ENCODE results near the gene TRABD. TPM values are rescaled to one million over a fixed set of nuclear protein-coding genes. Genes with fewer than 3 reads are reported as not detected.

Gene TRABD
- total and polyA plus RNA-seq, 7 donors = 14.2 to 88.1 (median 21.4) TPM

DNA sequence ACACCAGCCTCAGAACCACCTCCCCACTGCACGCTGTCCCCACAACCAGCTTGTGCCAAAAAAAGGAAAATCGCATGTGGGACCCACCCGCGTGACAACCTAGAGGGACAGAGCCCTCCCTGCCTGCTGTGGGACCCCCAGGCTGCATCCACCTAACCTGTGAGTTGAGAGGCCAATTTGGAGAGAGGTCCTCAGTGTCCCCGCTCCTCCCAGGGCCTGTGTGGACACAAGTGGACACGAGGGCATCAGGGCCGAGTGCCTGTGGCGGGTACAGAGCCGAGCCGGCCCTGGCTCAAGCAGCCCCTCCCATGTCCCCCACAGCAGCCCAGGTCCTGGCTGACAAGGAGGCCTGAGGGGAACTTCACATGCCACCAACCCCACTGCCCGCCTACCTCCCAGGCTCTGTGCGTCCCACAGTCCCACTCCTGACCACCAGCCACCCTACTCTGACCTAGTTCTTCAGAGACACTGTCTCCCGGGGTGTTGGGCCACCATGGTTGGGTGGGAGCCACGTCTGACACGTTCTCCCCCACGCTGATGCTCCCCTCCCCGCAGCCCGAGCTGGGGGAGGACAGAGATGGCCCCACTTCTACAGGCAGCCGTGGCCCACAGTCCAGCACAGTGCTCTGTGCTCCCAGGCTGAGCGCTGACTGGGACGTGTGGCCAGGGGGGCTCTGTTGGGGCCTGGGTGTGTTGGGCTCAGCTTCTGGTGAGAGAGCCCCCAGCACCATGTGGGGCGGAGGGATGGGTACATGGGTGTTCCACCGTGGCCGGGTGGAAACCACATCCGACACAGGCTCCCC is 34.3 kb downstream of the TRABD start:
- H3K27ac ChIP-seq = peak overlapping the region in 2 of 4 donors; percentile 40

DNA sequence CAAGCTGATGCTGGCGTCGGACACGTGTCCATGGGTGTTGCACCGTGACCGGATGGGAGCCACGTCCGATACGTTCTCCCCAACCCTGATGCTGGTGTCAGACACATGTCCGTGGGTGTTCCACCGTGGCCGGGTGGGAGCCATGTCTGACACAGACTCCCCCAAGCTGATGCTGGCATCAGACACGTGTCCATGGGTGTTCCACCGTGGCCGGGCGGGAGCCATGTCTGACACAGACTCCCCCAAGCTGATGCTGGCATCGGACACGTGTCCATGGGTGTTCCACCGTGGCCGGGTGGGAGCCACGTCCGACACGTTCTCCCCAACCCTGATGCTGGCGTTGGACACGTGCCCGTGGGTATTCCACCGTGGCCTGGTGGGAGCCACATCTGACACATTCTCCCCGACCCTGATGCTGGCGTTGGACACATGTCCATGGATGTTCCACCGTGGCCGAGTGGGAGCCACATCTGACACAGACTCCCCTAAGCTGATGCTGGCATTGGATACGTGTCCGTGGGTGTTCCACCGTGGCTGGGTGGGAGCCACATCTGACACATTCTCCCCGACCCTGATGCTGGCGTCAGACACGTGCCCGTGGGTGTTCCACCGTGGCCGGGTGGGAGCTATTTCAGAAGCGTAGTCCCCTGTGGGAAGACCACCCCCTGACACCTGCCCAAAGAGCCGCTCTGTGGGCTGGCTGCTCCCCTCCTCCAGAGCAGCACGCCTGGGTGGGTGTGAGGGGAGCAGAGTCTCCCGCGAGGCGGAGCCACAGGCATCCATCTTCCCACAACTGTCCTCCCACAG is 35.1 kb downstream of the TRABD start:
- peaks cover 67 to 92% (median 84%) of the 10 kb centered on the region in 4 donors for H3K36me3 ChIP-seq
- WGBS, 2 donors = 97% methylated on average over 45 of the region's 45 CpGs

More for the DNA sequence above, 34.3 kb downstream of the TRABD start:
- Histone ChIP-seq H3K4me3 (no peak overlapping the region), H3K27me3 (no peaks in the 10 kb centered on the region), H3K9me3 (no peaks in the 10 kb centered on the region), H3K36me3 (peaks cover 63 to 92% (median 78%) of the 10 kb centered on the region in 4 donors), H3K4me1 (peaks cover 0 to 14% (median 8%) of the 10 kb centered on the region in 4 donors)
- intact Hi-C loops (cut with DNase I) = no loop called here
- no peak for TF ChIP-seq POLR2A (IDR thresholded peaks at IDR 0.05)
- no peak for TF ChIP-seq EP300 (IDR thresholded peaks at IDR 0.05)
- TF ChIP-seq, protein P1, sequence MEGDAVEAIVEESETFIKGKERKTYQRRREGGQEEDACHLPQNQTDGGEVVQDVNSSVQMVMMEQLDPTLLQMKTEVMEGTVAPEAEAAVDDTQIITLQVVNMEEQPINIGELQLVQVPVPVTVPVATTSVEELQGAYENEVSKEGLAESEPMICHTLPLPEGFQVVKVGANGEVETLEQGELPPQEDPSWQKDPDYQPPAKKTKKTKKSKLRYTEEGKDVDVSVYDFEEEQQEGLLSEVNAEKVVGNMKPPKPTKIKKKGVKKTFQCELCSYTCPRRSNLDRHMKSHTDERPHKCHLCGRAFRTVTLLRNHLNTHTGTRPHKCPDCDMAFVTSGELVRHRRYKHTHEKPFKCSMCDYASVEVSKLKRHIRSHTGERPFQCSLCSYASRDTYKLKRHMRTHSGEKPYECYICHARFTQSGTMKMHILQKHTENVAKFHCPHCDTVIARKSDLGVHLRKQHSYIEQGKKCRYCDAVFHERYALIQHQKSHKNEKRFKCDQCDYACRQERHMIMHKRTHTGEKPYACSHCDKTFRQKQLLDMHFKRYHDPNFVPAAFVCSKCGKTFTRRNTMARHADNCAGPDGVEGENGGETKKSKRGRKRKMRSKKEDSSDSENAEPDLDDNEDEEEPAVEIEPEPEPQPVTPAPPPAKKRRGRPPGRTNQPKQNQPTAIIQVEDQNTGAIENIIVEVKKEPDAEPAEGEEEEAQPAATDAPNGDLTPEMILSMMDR (IDR thresholded peaks at IDR 0.05) = no peak
- no peak for TF ChIP-seq POLR2AphosphoS5 (IDR thresholded peaks at IDR 0.05)
- no peak for DNase-seq
- 81 to 91% methylated on average over 25 of the region's 25 CpGs for WGBS, 2 donors

GRCh38 chr22:50221410-50222300 is 35.9 kb downstream of the TRABD start:
- intact Hi-C loops (cut with DNase I) = no loop called here
- 95% methylated on average over 19 of the region's 19 CpGs for WGBS, 2 donors
- H3K36me3 ChIP-seq = peaks cover 62 to 92% (median 84%) of the 10 kb centered on the region in 4 donors
- H3K27ac ChIP-seq = no peak overlapping the region
- TF ChIP-seq, protein P1 (IDR thresholded peaks at IDR 0.05) = no peak
- peak; percentile 63 for DNase-seq
- no peaks in the 10 kb centered on the region for H3K27me3 ChIP-seq
- no peak overlapping the region for H3K4me3 ChIP-seq
- H3K9me3 ChIP-seq = no peaks in the 10 kb centered on the region
- H3K4me1 ChIP-seq = peaks cover 0 to 14% (median 8%) of the 10 kb centered on the region in 4 donors

More for the DNA sequence above, 35.1 kb downstream of the TRABD start:
- TF ChIP-seq EP300 (IDR thresholded peaks at IDR 0.05) (no peak), POLR2AphosphoS5 (IDR thresholded peaks at IDR 0.05) (no peak), POLR2A (IDR thresholded peaks at IDR 0.05) (no peak)
- TF ChIP-seq, protein P1 (IDR thresholded peaks at IDR 0.05) = no peak
- Histone ChIP-seq H3K27me3 (no peaks in the 10 kb centered on the region), H3K4me1 (peaks cover 0 to 14% (median 8%) of the 10 kb centered on the region in 4 donors), H3K9me3 (no peaks in the 10 kb centered on the region), H3K27ac (no peak overlapping the region), H3K4me3 (no peak overlapping the region)
- intact Hi-C loops (cut with DNase I) = no loop called here
- DNase-seq = peak; percentile 68

GRCh38 chr22:50222508-50222907 is 36.8 kb downstream of the TRABD start:
- Histone ChIP-seq H3K4me3 (no peak overlapping the region), H3K27ac (no peak overlapping the region), H3K9me3 (no peaks in the 10 kb centered on the region), H3K27me3 (no peaks in the 10 kb centered on the region), H3K4me1 (peaks cover 0 to 14% (median 8%) of the 10 kb centered on the region in 4 donors), H3K36me3 (peaks cover 54 to 89% (median 77%) of the 10 kb centered on the region in 4 donors)
- peak; percentile 59 for DNase-seq
- intact Hi-C loops (cut with DNase I) = no loop called here
- TF ChIP-seq, protein P1 (IDR thresholded peaks at IDR 0.05) = no peak
- no peak for TF ChIP-seq POLR2A (IDR thresholded peaks at IDR 0.05)
- TF ChIP-seq POLR2AphosphoS5 (IDR thresholded peaks at IDR 0.05) = no peak
- TF ChIP-seq EP300 (IDR thresholded peaks at IDR 0.05) = no peak
- 93 to 95% methylated on average over 8 of the region's 8 CpGs for WGBS, 2 donors

All from sigmoid colon (tissue), 7 donors.